Measurements from ENCODE around the gene ARHGAP26. TPM values are rescaled to one million over a fixed set of nuclear protein-coding genes. Genes with fewer than 3 reads are reported as not detected.

ARHGAP26 gene
- total and polyA plus RNA-seq, 9 donors: 1.9 to 47.1 (median 12.0) TPM

GRCh38 chr5:143101121-143101520, 330.9 kb downstream of the ARHGAP26 start:
- no peak for DNase-seq
- H3K4me3 ChIP-seq: no peak overlapping the region
- no peaks in the 10 kb centered on the region for H3K4me1 ChIP-seq (ENCODE audit: insufficient read depth)
- WGBS, 3 donors: 87 to 94% (median 92%) methylated on average over 2 of the region's 2 CpGs
- no peaks in the 10 kb centered on the region for H3K27me3 ChIP-seq
- H3K27ac ChIP-seq: no peak overlapping the region
- intact Hi-C loops (cut with DNase I): no loop called here
- TF ChIP-seq EP300 (IDR thresholded peaks at IDR 0.05): no peak
- TF ChIP-seq POLR2A (IDR thresholded peaks at IDR 0.05): no peak
- no peak for TF ChIP-seq CTCF (IDR thresholded peaks at IDR 0.05)
- no peaks in the 10 kb centered on the region for H3K36me3 ChIP-seq
- H3K9me3 ChIP-seq: no peaks in the 10 kb centered on the region

- 93% methylated on average over 7 of the region's 7 CpGs for WGBS, 3 donors
Measured at GRCh38 chr5:143101725-143102386, 331.7 kb downstream of the ARHGAP26 start.

GRCh38 chr5:143102411-143102810, 332.2 kb downstream of the ARHGAP26 start:
- H3K4me3 ChIP-seq: no peak overlapping the region
- no peaks in the 10 kb centered on the region for H3K27me3 ChIP-seq
- H3K36me3 ChIP-seq: no peaks in the 10 kb centered on the region
- no peaks in the 10 kb centered on the region for H3K9me3 ChIP-seq
- TF ChIP-seq CTCF (IDR thresholded peaks at IDR 0.05) (no peak), POLR2A (IDR thresholded peaks at IDR 0.05) (no peak), EP300 (IDR thresholded peaks at IDR 0.05) (no peak)
- no peak for DNase-seq
- intact Hi-C loops (cut with DNase I): no loop called here
- H3K27ac ChIP-seq: no peak overlapping the region
- no peaks in the 10 kb centered on the region for H3K4me1 ChIP-seq (ENCODE audit: insufficient read depth)
- 84% methylated on average over 6 of the region's 6 CpGs for WGBS, 3 donors

More at GRCh38 chr5:143101725-143102386, 331.7 kb downstream of the ARHGAP26 start:
- no peaks in the 10 kb centered on the region for H3K9me3 ChIP-seq
- no peaks in the 10 kb centered on the region for H3K4me1 ChIP-seq (ENCODE audit: insufficient read depth)
- intact Hi-C loops (cut with DNase I): no loop called here
- TF ChIP-seq CTCF (IDR thresholded peaks at IDR 0.05) (no peak), EP300 (IDR thresholded peaks at IDR 0.05) (no peak), POLR2A (IDR thresholded peaks at IDR 0.05) (no peak)
- no peak overlapping the region for H3K27ac ChIP-seq
- H3K4me3 ChIP-seq: no peak overlapping the region
- DNase-seq: no peak
- H3K27me3 ChIP-seq: no peaks in the 10 kb centered on the region
- H3K36me3 ChIP-seq: no peaks in the 10 kb centered on the region

GRCh38 chr5:143105216-143105905, 335.2 kb downstream of the ARHGAP26 start:
- intact Hi-C loops (cut with DNase I): no loop called here

More at GRCh38 chr5:143105216-143105905, 335.2 kb downstream of the ARHGAP26 start:
- Histone ChIP-seq H3K27me3 (no peaks in the 10 kb centered on the region), H3K4me3 (no peak overlapping the region), H3K36me3 (no peaks in the 10 kb centered on the region), H3K4me1 (ENCODE audit: insufficient read depth) (no peaks in the 10 kb centered on the region), H3K9me3 (no peaks in the 10 kb centered on the region), H3K27ac (no peak overlapping the region)
- DNase-seq: no peak
- no peak for TF ChIP-seq POLR2A (IDR thresholded peaks at IDR 0.05)
- TF ChIP-seq EP300 (IDR thresholded peaks at IDR 0.05): no peak
- TF ChIP-seq CTCF (IDR thresholded peaks at IDR 0.05): no peak
- 84 to 86% (median 86%) methylated on average over 16 of the region's 16 CpGs for WGBS, 3 donors
